IPS-15b (cell line): Measurements from ENCODE around the gene CLASP1.

Source experiments
- H3K27me3 ChIP-seq: one replicate; pipeline ENCODE4 v1.6.1; 2013; ENCODE audit warnings: low read length; ENCODE audit not compliant: control insufficient read depth, insufficient read depth
- H3K36me3 ChIP-seq: one replicate; pipeline ENCODE4 v1.6.1; 2013; ENCODE audit warnings: low read length; ENCODE audit not compliant: control insufficient read depth, insufficient read depth
- H3K4me1 ChIP-seq: one replicate; pipeline ENCODE4 v1.6.1; 2013; ENCODE audit warnings: mild to moderate bottlenecking, low read length; ENCODE audit not compliant: control insufficient read depth, insufficient read depth
- H3K4me3 ChIP-seq: one replicate; pipeline ENCODE4 v1.5.1; 2013; ENCODE audit warnings: low read depth, low read length
- H3K9ac ChIP-seq: one replicate; pipeline ENCODE4 v1.6.1; 2013; ENCODE audit warnings: low read depth, mild to moderate bottlenecking, low read length
- H3K9me3 ChIP-seq: one replicate; pipeline ENCODE4 v1.6.1; 2013; ENCODE audit warnings: mild to moderate bottlenecking, low read length; ENCODE audit not compliant: control insufficient read depth, insufficient read depth

Gene CLASP1

GRCh38 chr2:121473512-121473911 lies 175.8 kb downstream of the CLASP1 start:
- Histone ChIP-seq H3K9me3 (no peaks in the 10 kb centered on the region), H3K4me3 (no peak overlapping the region), H3K27me3 (no peaks in the 10 kb centered on the region), H3K4me1 (peaks cover 18% of the 10 kb centered on the region), H3K36me3 (peaks cover 4% of the 10 kb centered on the region), H3K9ac (no peak overlapping the region)

GRCh38 chr2:121472470-121472993 lies 176.7 kb downstream of the CLASP1 start:
- H3K4me3 ChIP-seq = no peak overlapping the region
- peaks cover 18% of the 10 kb centered on the region for H3K4me1 ChIP-seq
- no peaks in the 10 kb centered on the region for H3K27me3 ChIP-seq
- H3K9me3 ChIP-seq = no peaks in the 10 kb centered on the region
- H3K9ac ChIP-seq = no peak overlapping the region
- peaks cover 7% of the 10 kb centered on the region for H3K36me3 ChIP-seq

GRCh38 chr2:121471532-121472469 lies 177.5 kb downstream of the CLASP1 start:
- Histone ChIP-seq H3K9ac (no peak overlapping the region), H3K36me3 (peaks cover 8% of the 10 kb centered on the region), H3K27me3 (no peaks in the 10 kb centered on the region), H3K4me1 (peaks cover 16% of the 10 kb centered on the region), H3K4me3 (no peak overlapping the region), H3K9me3 (no peaks in the 10 kb centered on the region)

GRCh38 chr2:121470917-121471316 lies 178.3 kb downstream of the CLASP1 start:
- Histone ChIP-seq H3K27me3 (no peaks in the 10 kb centered on the region), H3K36me3 (peaks cover 8% of the 10 kb centered on the region), H3K4me3 (no peak overlapping the region), H3K4me1 (peaks cover 16% of the 10 kb centered on the region), H3K9ac (no peak overlapping the region), H3K9me3 (no peaks in the 10 kb centered on the region)

GRCh38 chr2:121469356-121469755 lies 179.9 kb downstream of the CLASP1 start:
- Histone ChIP-seq H3K9me3 (no peaks in the 10 kb centered on the region), H3K4me3 (no peak overlapping the region), H3K4me1 (peaks cover 14% of the 10 kb centered on the region), H3K27me3 (no peaks in the 10 kb centered on the region), H3K36me3 (peaks cover 8% of the 10 kb centered on the region), H3K9ac (no peak overlapping the region)

- H3K4me3 ChIP-seq = no peak overlapping the region
- no peaks in the 10 kb centered on the region for H3K9me3 ChIP-seq
- H3K36me3 ChIP-seq = peaks cover 8% of the 10 kb centered on the region
- no peak overlapping the region for H3K9ac ChIP-seq
- no peaks in the 10 kb centered on the region for H3K27me3 ChIP-seq
- peaks cover 14% of the 10 kb centered on the region for H3K4me1 ChIP-seq
These were observed 180.3 kb downstream of the CLASP1 start for GRCh38 chr2:121468936-121469335.

- Histone ChIP-seq H3K9me3 (no peaks in the 10 kb centered on the region), H3K4me3 (no peak overlapping the region), H3K4me1 (no peaks in the 10 kb centered on the region), H3K36me3 (no peaks in the 10 kb centered on the region), H3K9ac (no peak overlapping the region), H3K27me3 (no peaks in the 10 kb centered on the region)
These were observed 190.0 kb downstream of the CLASP1 start for GRCh38 chr2:121459291-121459690.

GRCh38 chr2:121456325-121456724 lies 192.9 kb downstream of the CLASP1 start:
- Histone ChIP-seq H3K9me3 (no peaks in the 10 kb centered on the region), H3K4me1 (no peaks in the 10 kb centered on the region), H3K27me3 (no peaks in the 10 kb centered on the region), H3K9ac (no peak overlapping the region), H3K4me3 (no peak overlapping the region), H3K36me3 (no peaks in the 10 kb centered on the region)

- no peaks in the 10 kb centered on the region for H3K27me3 ChIP-seq
- H3K36me3 ChIP-seq = no peaks in the 10 kb centered on the region
- H3K9me3 ChIP-seq = no peaks in the 10 kb centered on the region
- H3K9ac ChIP-seq = no peak overlapping the region
- H3K4me3 ChIP-seq = no peak overlapping the region
- H3K4me1 ChIP-seq = no peaks in the 10 kb centered on the region
These were observed 193.8 kb downstream of the CLASP1 start for GRCh38 chr2:121455446-121455845.

GRCh38 chr2:121454549-121455090 lies 194.6 kb downstream of the CLASP1 start:
- H3K9ac ChIP-seq = no peak overlapping the region
- no peaks in the 10 kb centered on the region for H3K36me3 ChIP-seq
- H3K9me3 ChIP-seq = no peaks in the 10 kb centered on the region
- H3K4me1 ChIP-seq = no peaks in the 10 kb centered on the region
- no peaks in the 10 kb centered on the region for H3K27me3 ChIP-seq
- H3K4me3 ChIP-seq = no peak overlapping the region

GRCh38 chr2:121451398-121451797 lies 197.9 kb downstream of the CLASP1 start:
- H3K27me3 ChIP-seq = no peaks in the 10 kb centered on the region
- peaks cover 16% of the 10 kb centered on the region for H3K36me3 ChIP-seq
- no peaks in the 10 kb centered on the region for H3K4me1 ChIP-seq
- no peak overlapping the region for H3K9ac ChIP-seq
- H3K9me3 ChIP-seq = no peaks in the 10 kb centered on the region
- H3K4me3 ChIP-seq = no peak overlapping the region

- no peaks in the 10 kb centered on the region for H3K4me1 ChIP-seq
- H3K9ac ChIP-seq = no peak overlapping the region
- no peaks in the 10 kb centered on the region for H3K9me3 ChIP-seq
- H3K4me3 ChIP-seq = no peak overlapping the region
- H3K36me3 ChIP-seq = peaks cover 16% of the 10 kb centered on the region
- H3K27me3 ChIP-seq = no peaks in the 10 kb centered on the region
These were observed 199.0 kb downstream of the CLASP1 start for GRCh38 chr2:121450301-121450700.
